Astrocyte (in vitro differentiated cells and primary cell): Measurements from ENCODE around the gene RIC1. TPM values are rescaled to one million over a fixed set of nuclear protein-coding genes. Genes with fewer than 3 reads are reported as not detected.
"Not testable (repeated sequence)": the region's sequence is repeated elsewhere in the genome, so short reads cannot be mapped to it uniquely, and the experiment has no call there.

Experiments used
- DNase-seq: peaks from one replicate; pipeline ENCODE4 v3.0.0-alpha.2; 2010; ENCODE audit warnings: low read depth
- FAIRE-seq: peaks from 2 replicates; lab custom pipeline; 2011; peaks lifted over from hg19 to GRCh38; lab: Jason Lieb, UNC
- H2AFZ ChIP-seq: 2 replicates; pipeline ENCODE4 v1.6.0; 2012; ENCODE audit warnings: low read depth, low read length, inconsistent platforms
- H3K27ac ChIP-seq: 2 replicates; pipeline ENCODE4 v1.5.1; 2011; ENCODE audit warnings: low read depth, low read length, inconsistent platforms
- H3K27me3 ChIP-seq: 2 replicates; pipeline ENCODE4 v1.6.0; 2011; ENCODE audit warnings: low read length, inconsistent platforms; ENCODE audit not compliant: insufficient read depth
- H3K36me3 ChIP-seq: 2 replicates; pipeline ENCODE4 v1.5.1; 2011; ENCODE audit warnings: low read length, inconsistent platforms; ENCODE audit not compliant: insufficient read depth
- H3K4me1 ChIP-seq: 2 replicates; pipeline ENCODE4 v1.5.1; 2011; ENCODE audit warnings: low read length, inconsistent platforms; ENCODE audit not compliant: insufficient read depth
- H3K4me2 ChIP-seq: 2 replicates; pipeline ENCODE4 v1.6.0; 2012; ENCODE audit warnings: low read length, inconsistent platforms
- H3K4me3 ChIP-seq: 2 replicates; pipeline ENCODE4 v1.5.1; 2011; ENCODE audit warnings: low read depth, mild to moderate bottlenecking, low read length, inconsistent platforms; ENCODE audit not compliant: insufficient read depth
- H3K79me2 ChIP-seq: 2 replicates; pipeline ENCODE4 v1.6.0; 2012; ENCODE audit warnings: mild to moderate bottlenecking, low read length, inconsistent platforms; ENCODE audit not compliant: insufficient read depth
- H3K9ac ChIP-seq: 2 replicates; pipeline ENCODE4 v1.6.0; 2012; ENCODE audit warnings: mild to moderate bottlenecking, low read length, inconsistent platforms
- H3K9me3 ChIP-seq: 2 replicates; pipeline ENCODE4 v1.5.1; 2012; ENCODE audit warnings: low read depth, mild to moderate bottlenecking, low read length, inconsistent platforms; ENCODE audit not compliant: insufficient read depth
- H4K20me1 ChIP-seq: 2 replicates; pipeline ENCODE4 v1.6.0; 2012; ENCODE audit warnings: low read length, inconsistent platforms; ENCODE audit not compliant: insufficient read depth
- H3K27ac Mint-ChIP-seq: one replicate; pipeline ENCODE4 v1.8.0; 2021; ENCODE audit warnings: mild to moderate bottlenecking, mixed read lengths; ENCODE audit not compliant: unreplicated experiment
- H3K27me3 Mint-ChIP-seq: one replicate; pipeline ENCODE4 v1.8.0; 2021; ENCODE audit warnings: low read depth, mixed read lengths; ENCODE audit not compliant: unreplicated experiment
- H3K36me3 Mint-ChIP-seq: one replicate; pipeline ENCODE4 v1.8.0; 2021; ENCODE audit warnings: low read depth, mixed read lengths; ENCODE audit not compliant: unreplicated experiment
- H3K4me1 Mint-ChIP-seq: one replicate; pipeline ENCODE4 v1.8.0; 2021; ENCODE audit warnings: low read depth, mixed read lengths; ENCODE audit not compliant: unreplicated experiment
- H3K4me3 Mint-ChIP-seq: one replicate; pipeline ENCODE4 v1.8.0; 2021; ENCODE audit warnings: mild to moderate bottlenecking, moderate library complexity, mixed read lengths; ENCODE audit not compliant: unreplicated experiment
- H3K9me3 Mint-ChIP-seq: one replicate; pipeline ENCODE4 v1.8.0; 2021; ENCODE audit warnings: mild to moderate bottlenecking, mixed read lengths; ENCODE audit not compliant: unreplicated experiment
- EZH2 ChIP-seq: IDR thresholded peaks from 2 replicates; pipeline ENCODE4 v1.6.1; 2012; ENCODE audit warnings: mild to moderate bottlenecking, low read length, inconsistent platforms; ENCODE audit not compliant: insufficient read depth
- total RNA-seq: library from RNA; stranded (reverse); gene quantifications from 2 replicates; pipeline ENCODE4 v1.2.1, GENCODE V29; 2021
- TF ChIP-seq, protein P1 (sequence below): IDR thresholded peaks from 2 replicates; pipeline ENCODE4 v1.5.1; 2011; ENCODE audit warnings: low read depth, mild to moderate bottlenecking, inconsistent platforms, low read length, moderate library complexity; ENCODE audit not compliant: insufficient read depth

RIC1 gene
- total RNA-seq, 1 donor from 2014 or later = 53.8 TPM

DNA sequence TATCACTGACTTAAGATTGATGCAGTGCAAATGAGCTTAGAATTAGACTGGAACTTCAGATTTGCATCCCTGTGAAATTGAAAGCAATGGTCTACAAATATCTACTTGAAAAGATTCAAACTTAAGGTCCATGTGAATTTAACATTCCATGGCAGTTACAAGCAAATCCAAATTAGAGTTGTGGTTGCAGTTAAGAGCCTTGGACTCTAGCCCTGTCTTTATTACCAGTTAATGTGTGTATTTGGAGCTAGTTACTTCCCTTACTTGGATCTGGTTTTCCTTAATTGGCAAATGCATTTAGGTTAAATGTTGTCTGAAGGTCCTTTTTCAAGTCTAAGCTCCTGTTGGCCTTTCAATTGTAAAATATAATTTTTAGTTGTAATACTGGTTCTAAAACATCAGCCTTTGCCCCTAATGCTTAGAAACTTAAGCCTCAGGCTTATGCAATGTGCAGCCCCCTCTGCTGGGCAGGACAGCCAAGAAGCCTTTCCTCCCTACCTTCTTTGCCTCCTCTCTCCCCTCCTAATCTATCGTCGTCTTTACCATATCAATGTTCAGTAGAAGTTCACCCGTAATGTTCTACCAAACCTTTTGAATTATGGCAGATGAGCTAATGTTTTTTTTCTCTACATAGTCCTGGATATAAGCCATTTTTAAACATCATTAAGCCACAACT lies 144.6 kb downstream of the RIC1 start:
- Mint-ChIP-seq H3K4me3 (no peak overlapping the region), H3K9me3 (no peaks in the 10 kb centered on the region), H3K4me1 (peaks cover under 1% of the 10 kb centered on the region), H3K36me3 (peaks cover 13% of the 10 kb centered on the region), H3K27me3 (no peaks in the 10 kb centered on the region), H3K27ac (no peak overlapping the region)
- DNase-seq (peak; percentile 32), FAIRE-seq (no peak)
- Histone ChIP-seq H3K4me2 (no peak overlapping the region), H3K4me3 (no peak overlapping the region), H3K79me2 (no peaks in the 10 kb centered on the region), H4K20me1 (no peaks in the 10 kb centered on the region), H3K27ac (no peak overlapping the region), H3K36me3 (peaks cover 68% of the 10 kb centered on the region), H3K9me3 (peaks cover under 1% of the 10 kb centered on the region), H3K9ac (no peak overlapping the region), H3K27me3 (no peaks in the 10 kb centered on the region), H3K4me1 (no peaks in the 10 kb centered on the region), H2AFZ (no peak overlapping the region)
- TF ChIP-seq EZH2 = no peak
- TF ChIP-seq, protein P1, sequence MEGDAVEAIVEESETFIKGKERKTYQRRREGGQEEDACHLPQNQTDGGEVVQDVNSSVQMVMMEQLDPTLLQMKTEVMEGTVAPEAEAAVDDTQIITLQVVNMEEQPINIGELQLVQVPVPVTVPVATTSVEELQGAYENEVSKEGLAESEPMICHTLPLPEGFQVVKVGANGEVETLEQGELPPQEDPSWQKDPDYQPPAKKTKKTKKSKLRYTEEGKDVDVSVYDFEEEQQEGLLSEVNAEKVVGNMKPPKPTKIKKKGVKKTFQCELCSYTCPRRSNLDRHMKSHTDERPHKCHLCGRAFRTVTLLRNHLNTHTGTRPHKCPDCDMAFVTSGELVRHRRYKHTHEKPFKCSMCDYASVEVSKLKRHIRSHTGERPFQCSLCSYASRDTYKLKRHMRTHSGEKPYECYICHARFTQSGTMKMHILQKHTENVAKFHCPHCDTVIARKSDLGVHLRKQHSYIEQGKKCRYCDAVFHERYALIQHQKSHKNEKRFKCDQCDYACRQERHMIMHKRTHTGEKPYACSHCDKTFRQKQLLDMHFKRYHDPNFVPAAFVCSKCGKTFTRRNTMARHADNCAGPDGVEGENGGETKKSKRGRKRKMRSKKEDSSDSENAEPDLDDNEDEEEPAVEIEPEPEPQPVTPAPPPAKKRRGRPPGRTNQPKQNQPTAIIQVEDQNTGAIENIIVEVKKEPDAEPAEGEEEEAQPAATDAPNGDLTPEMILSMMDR = no peak

DNA sequence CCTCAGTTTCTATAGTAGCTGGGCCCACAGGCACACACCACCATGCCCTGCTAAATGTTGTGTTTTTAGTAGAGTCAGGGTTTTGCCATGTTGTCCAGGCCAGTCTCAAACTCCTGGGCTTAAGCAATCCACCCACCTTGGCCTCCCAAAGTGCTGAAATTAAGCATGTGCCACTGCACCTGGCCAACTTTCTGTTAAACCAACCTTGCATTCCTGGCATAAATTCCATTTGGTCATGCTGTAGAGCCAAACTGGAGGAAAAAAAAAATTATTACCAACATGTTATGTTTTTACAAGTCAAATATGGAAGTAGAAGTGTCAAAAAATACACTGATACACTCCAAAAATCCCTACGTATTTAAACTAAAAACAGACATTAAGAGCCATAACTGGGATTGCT lies 149.9 kb downstream of the RIC1 start:
- no peak overlapping the region for H3K4me2 ChIP-seq
- H3K4me1 ChIP-seq = no peaks in the 10 kb centered on the region
- no peak for FAIRE-seq
- no peak overlapping the region for H2AFZ ChIP-seq
- H3K4me3 ChIP-seq = no peak overlapping the region
- H3K9me3 ChIP-seq = peaks cover 8% of the 10 kb centered on the region
- peaks cover 31% of the 10 kb centered on the region for H3K36me3 ChIP-seq
- Mint-ChIP-seq H3K27me3 (no peaks in the 10 kb centered on the region), H3K4me1 (peaks cover 11% of the 10 kb centered on the region), H3K9me3 (peaks cover 18% of the 10 kb centered on the region), H3K27ac (no peak overlapping the region), H3K36me3 (peaks cover 47% of the 10 kb centered on the region), H3K4me3 (no peak overlapping the region)
- no peak overlapping the region for H3K27ac ChIP-seq
- no peaks in the 10 kb centered on the region for H3K79me2 ChIP-seq
- no peak overlapping the region for H3K9ac ChIP-seq
- no peaks in the 10 kb centered on the region for H3K27me3 ChIP-seq
- no peak for DNase-seq
- H4K20me1 ChIP-seq = no peaks in the 10 kb centered on the region
- TF ChIP-seq, protein P1 = no peak
- TF ChIP-seq EZH2 = no peak

DNA sequence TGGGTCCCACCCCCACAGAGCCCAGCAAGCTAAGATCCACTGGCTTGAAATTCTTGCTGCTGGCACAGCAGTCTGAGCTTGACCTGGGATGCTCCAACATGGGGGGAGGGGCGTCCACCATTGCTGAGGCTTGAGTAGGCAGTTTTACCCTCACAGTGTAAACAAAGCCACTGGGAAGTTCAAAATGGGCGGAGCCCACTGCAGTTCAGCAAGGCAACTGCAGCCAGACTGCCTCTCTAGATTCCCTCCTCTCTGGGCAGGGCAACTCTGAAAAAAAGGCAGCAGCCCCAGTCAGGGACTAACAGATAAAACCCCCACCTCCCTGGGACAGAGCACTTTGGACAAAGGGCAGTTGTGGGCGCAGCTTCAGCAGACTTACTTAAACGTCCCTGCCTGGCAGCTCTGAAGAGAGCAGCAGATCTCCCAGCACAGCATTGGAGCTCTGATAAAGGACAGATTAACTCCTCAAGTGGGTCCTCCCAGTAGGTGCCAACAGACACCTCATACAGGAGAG lies 150.9 kb downstream of the RIC1 start:
- H3K27me3 Mint-ChIP-seq, H3K79me2 ChIP-seq, H3K4me3 ChIP-seq, H3K9me3 ChIP-seq, H3K27ac ChIP-seq, H3K4me2 ChIP-seq, H3K4me1 ChIP-seq, H3K27ac Mint-ChIP-seq, DNase-seq, H2AFZ ChIP-seq, FAIRE-seq, H3K4me3 Mint-ChIP-seq, H4K20me1 ChIP-seq, H3K9ac ChIP-seq, H3K27me3 ChIP-seq: not testable (repeated sequence)
- H3K9me3 Mint-ChIP-seq = peaks cover 18% of the 10 kb centered on the region
- peaks cover 21% of the 10 kb centered on the region for H3K36me3 ChIP-seq
- peaks cover 45% of the 10 kb centered on the region for H3K36me3 Mint-ChIP-seq
- peaks cover 16% of the 10 kb centered on the region for H3K4me1 Mint-ChIP-seq

DNA sequence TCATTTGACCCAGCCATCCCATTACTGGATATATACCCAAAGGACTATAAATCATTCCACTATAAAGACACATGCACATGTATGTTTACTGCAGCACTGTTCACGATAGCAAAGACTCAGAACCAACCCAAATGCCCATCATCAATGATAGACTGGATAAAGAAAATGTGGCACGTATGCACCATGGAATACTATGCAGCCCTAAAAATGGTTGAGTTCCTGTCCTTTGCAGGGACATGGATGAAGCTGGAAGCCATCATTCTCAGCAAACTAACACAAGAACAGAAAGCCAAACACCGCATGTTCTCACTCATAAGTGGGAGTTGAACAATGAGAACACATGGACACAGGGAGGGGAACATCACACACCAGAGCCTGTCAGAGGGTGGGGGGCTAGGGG lies 154.5 kb downstream of the RIC1 start:
- H3K4me3 Mint-ChIP-seq, FAIRE-seq, H3K4me3 ChIP-seq, H3K36me3 ChIP-seq, H3K4me2 ChIP-seq, H3K27me3 ChIP-seq, H3K9me3 ChIP-seq, H3K9ac ChIP-seq, H3K4me1 ChIP-seq, H3K27me3 Mint-ChIP-seq, H3K27ac ChIP-seq, H3K79me2 ChIP-seq, DNase-seq, H4K20me1 ChIP-seq, H2AFZ ChIP-seq: not testable (repeated sequence)
- Mint-ChIP-seq H3K36me3 (peaks cover 39% of the 10 kb centered on the region), H3K27ac (peak overlapping the region; percentile 84), H3K9me3 (peaks cover 18% of the 10 kb centered on the region), H3K4me1 (peaks cover 29% of the 10 kb centered on the region)
